Sciatic nerve (tissue), 2 donors: ENCODE measurements around the gene SMOC1. TPM values are rescaled to one million over a fixed set of nuclear protein-coding genes. Genes with fewer than 3 reads are reported as not detected.
A peak's percentile ranks its signal among the peaks of the same experiment; 100 is the strongest.

Source experiments
- ATAC-seq: fragments of 200-7000 bp; cut with Tn5 transposase; one replicate; pipeline ENCODE4 v1.9.1; 2020; ENCODE audit warnings: mild to moderate bottlenecking, moderate library complexity
- DNase-seq: peaks from one replicate; pipeline ENCODE4 v3.0.0-alpha.2; 2020; ENCODE audit warnings: low spot score
- intact Hi-C: fragments of 100-400 bp; cut with DNase I; formaldehyde crosslinking; loops from one replicate; pipeline ENCODE4 v1.14.2; 2022
- total RNA-seq: library from RNA; stranded (reverse); fragmentation: NEBNext Ultra II Directional; extraction: Animal tissue kit (Norgen Biotek cat#: 25700); gene quantifications from one replicate; pipeline ENCODE4 v1.2.1, GENCODE V29; 2021
- donor health status: DM: no; HTN: no; CAD: no.
- donor health status: DM: no; HTN: no; CAD: no.

SMOC1 gene
- total RNA-seq, 1 donor from 2014 or later, result 12.9 TPM

GRCh38 chr14:69963966-69964365 is 84.8 kb downstream of the SMOC1 start:
- ATAC-seq (no peak), DNase-seq (no peak)
- intact Hi-C loops, result no loop called here

GRCh38 chr14:69964841-69965240 is 85.6 kb downstream of the SMOC1 start:
- intact Hi-C loops, result no loop called here
- ATAC-seq, result no peak

GRCh38 chr14:69968132-69968531 is 88.9 kb downstream of the SMOC1 start:
- no peak for DNase-seq
- no peak for ATAC-seq
- intact Hi-C loops, result no loop called here

More at GRCh38 chr14:69964841-69965240, 85.6 kb downstream of the SMOC1 start:
- DNase-seq, result no peak

GRCh38 chr14:69968681-69969080 is 89.5 kb downstream of the SMOC1 start:
- no peak for ATAC-seq
- intact Hi-C loops, result no loop called here

GRCh38 chr14:69972755-69973154 is 93.5 kb downstream of the SMOC1 start:
- peak; percentile 30 for ATAC-seq
- intact Hi-C loops, result no loop called here
- DNase-seq, result no peak

More at GRCh38 chr14:69968681-69969080, 89.5 kb downstream of the SMOC1 start:
- DNase-seq, result no peak

GRCh38 chr14:69973846-69974245 is 94.6 kb downstream of the SMOC1 start:
- intact Hi-C loops, result no loop called here
- ATAC-seq (no peak), DNase-seq (no peak)

GRCh38 chr14:69979882-69980281 is 100.7 kb downstream of the SMOC1 start:
- intact Hi-C loops, result no loop called here
- no peak for ATAC-seq
- no peak for DNase-seq

GRCh38 chr14:69980457-69981425 is 101.5 kb downstream of the SMOC1 start:
- DNase-seq, result no peak
- peak; percentile 34 for ATAC-seq
- intact Hi-C loops, result no loop called here

- DNase-seq, result no peak
- peak; percentile 13 for ATAC-seq
- intact Hi-C loops, result no loop called here
Observed at GRCh38 chr14:69982220-69982839, 103.1 kb downstream of the SMOC1 start.

GRCh38 chr14:69982886-69983285 is 103.7 kb downstream of the SMOC1 start:
- intact Hi-C loops, result no loop called here
- DNase-seq (no peak), ATAC-seq (no peak)

GRCh38 chr14:69983317-69983716 is 104.1 kb downstream of the SMOC1 start:
- ATAC-seq, result no peak
- no peak for DNase-seq
- intact Hi-C loops, result no loop called here

GRCh38 chr14:69985463-69985862 is 106.2 kb downstream of the SMOC1 start:
- ATAC-seq (peak; percentile 75), DNase-seq (no peak)
- intact Hi-C loops, result no loop called here

GRCh38 chr14:69986336-69986735 is 107.1 kb downstream of the SMOC1 start:
- ATAC-seq, result no peak
- intact Hi-C loops, result no loop called here
- DNase-seq, result no peak

- intact Hi-C loops, result no loop called here
- ATAC-seq (no peak), DNase-seq (no peak)
Observed at GRCh38 chr14:69987406-69988121, 108.3 kb downstream of the SMOC1 start.

GRCh38 chr14:69988979-69989378 is 109.8 kb downstream of the SMOC1 start:
- DNase-seq (no peak), ATAC-seq (no peak)
- intact Hi-C loops, result no loop called here

- intact Hi-C loops, result no loop called here
- ATAC-seq (no peak), DNase-seq (no peak)
Observed at GRCh38 chr14:69989622-69990021, 110.4 kb downstream of the SMOC1 start.

- no peak for DNase-seq
- intact Hi-C loops, result no loop called here
- no peak for ATAC-seq
Observed at GRCh38 chr14:69990323-69990722, 111.1 kb downstream of the SMOC1 start.

GRCh38 chr14:69991422-69991821 is 112.2 kb downstream of the SMOC1 start:
- DNase-seq (no peak), ATAC-seq (no peak)
- intact Hi-C loops, result no loop called here

GRCh38 chr14:69992564-69992963 is 113.3 kb downstream of the SMOC1 start:
- intact Hi-C loops, result no loop called here
- ATAC-seq (peak; percentile 84), DNase-seq (no peak)

GRCh38 chr14:69993326-69993725 is 114.1 kb downstream of the SMOC1 start:
- ATAC-seq (peak; percentile 73), DNase-seq (no peak)
- intact Hi-C loops, result no loop called here
